GM23338 (cell line): ENCODE data around the gene MAP3K4. TPM values are rescaled to one million over a fixed set of nuclear protein-coding genes. Genes with fewer than 3 reads are reported as not detected.

ENCODE experiments used
- ATAC-seq: fragments of 200-7000 bp; cut with Tn5 transposase; 3 replicates; pipeline ENCODE4 v1.9.1; 2020
- DNase-seq: peaks from one replicate; pipeline ENCODE4 v3.0.0-alpha.2; 2015; ENCODE audit warnings: low spot score
- H2AFZ ChIP-seq: fragments of 200-600 bp; sonication (generic); 2 replicates; pipeline ENCODE4 v1.8.0; 2016; ENCODE audit warnings: antibody characterized with exemption, mild to moderate bottlenecking, moderate library complexity
- H3F3A ChIP-seq: fragments of 200-600 bp; sonication (generic); replicated peaks from 2 replicates; pipeline ENCODE4 v1.8.0; 2017; ENCODE audit warnings: antibody characterized with exemption, mixed run types, low read depth
- H3K27ac ChIP-seq: fragments of 200-600 bp; sonication (generic); 2 replicates; pipeline ENCODE4 v1.6.1; 2016; ENCODE audit warnings: low read depth
- H3K27me3 ChIP-seq: fragments of 200-600 bp; sonication (generic); 2 replicates; pipeline ENCODE4 v1.8.0; 2016; ENCODE audit warnings: mild to moderate bottlenecking, mixed run types, moderate library complexity; ENCODE audit not compliant: insufficient read depth
- H3K36me3 ChIP-seq: fragments of 200-600 bp; sonication (generic); 2 replicates; pipeline ENCODE4 v1.8.0; 2016; ENCODE audit warnings: mild to moderate bottlenecking; ENCODE audit not compliant: insufficient read depth
- H3K4me1 ChIP-seq: fragments of 200-600 bp; sonication (generic); 2 replicates; pipeline ENCODE4 v1.8.0; 2016; ENCODE audit warnings: mild to moderate bottlenecking, moderate library complexity; ENCODE audit not compliant: insufficient read depth
- H3K4me2 ChIP-seq: fragments of 200-600 bp; sonication (generic); 2 replicates; pipeline ENCODE4 v1.7.1; 2017; ENCODE audit warnings: mixed run types
- H3K4me3 ChIP-seq: fragments of 200-600 bp; sonication (generic); 2 replicates; pipeline ENCODE4 v1.6.1; 2016; ENCODE audit warnings: mixed run types
- H3K79me2 ChIP-seq: fragments of 200-600 bp; sonication (generic); replicated peaks from 2 replicates; pipeline ENCODE4 v1.8.0; 2017; ENCODE audit warnings: mild to moderate bottlenecking; ENCODE audit not compliant: insufficient read depth
- H3K9me2 ChIP-seq: fragments of 200-600 bp; sonication (generic); 2 replicates; pipeline ENCODE4 v1.8.0; 2017; ENCODE audit not compliant: insufficient read depth
- H4K20me1 ChIP-seq: fragments of 200-600 bp; sonication (generic); replicated peaks from 2 replicates; pipeline ENCODE4 v1.8.0; 2017; ENCODE audit warnings: mild to moderate bottlenecking; ENCODE audit not compliant: insufficient read depth
- H3K27ac Mint-ChIP-seq: 2 replicates; pipeline ENCODE4 v1.8.0; 2020; ENCODE audit warnings: inconsistent platforms, mild to moderate bottlenecking, moderate library complexity, mixed read lengths
- H3K27me3 Mint-ChIP-seq: 3 replicates; pipeline ENCODE4 v1.8.0; 2022; ENCODE audit warnings: low read depth, mild to moderate bottlenecking, moderate library complexity, mixed read lengths, inconsistent platforms; ENCODE audit not compliant: insufficient read depth, poor library complexity
- H3K36me3 Mint-ChIP-seq: 3 replicates; pipeline ENCODE4 v1.8.0; 2021; ENCODE audit warnings: low read depth, mild to moderate bottlenecking, inconsistent platforms, moderate library complexity, mixed read lengths
- H3K4me1 Mint-ChIP-seq: 3 replicates; pipeline ENCODE4 v1.8.0; 2020; ENCODE audit warnings: mild to moderate bottlenecking, inconsistent platforms, mixed read lengths
- H3K4me3 Mint-ChIP-seq: 3 replicates; pipeline ENCODE4 v1.8.0; 2021; ENCODE audit warnings: moderate library complexity, mild to moderate bottlenecking, inconsistent platforms, mixed read lengths
- H3K9me3 Mint-ChIP-seq: 3 replicates; pipeline ENCODE4 v1.8.0; 2020; ENCODE audit warnings: moderate library complexity, mild to moderate bottlenecking, inconsistent platforms, mixed read lengths
- CREB1 ChIP-seq: fragments of 250-450 bp; sonication (Bioruptor Pico); IDR thresholded peaks from 2 replicates; pipeline ENCODE4 v1.5.0; 2020; ENCODE audit warnings: low read depth, mild to moderate bottlenecking, moderate library complexity
- CTCF ChIP-seq, 2 experiments: fragments of 200-600 bp in 1 of 2; sonication (generic) in 1 of 2; conservative IDR thresholded peaks; 2 replicates each; pipeline versions ENCODE4 v1.5.1 to v1.6.1; 2016 to 2017; ENCODE audit warnings: antibody characterized with exemption in 2 of 2, low read depth in 2 of 2, mild to moderate bottlenecking in 2 of 2, moderate library complexity in 1 of 2
- ETS1 ChIP-seq: IDR thresholded peaks from 2 replicates; pipeline ENCODE4 v1.6.1; 2016; ENCODE audit warnings: antibody characterized with exemption
- EZH2 ChIP-seq: fragments of 200-600 bp; sonication (generic); IDR thresholded peaks from one replicate; pipeline ENCODE4 v1.8.0; 2017; ENCODE audit warnings: antibody characterized with exemption, mild to moderate bottlenecking, low read depth; ENCODE audit not compliant: unreplicated experiment
- EZH2phosphoT487 ChIP-seq: fragments of 200-600 bp; sonication (generic); IDR thresholded peaks from one replicate; pipeline ENCODE4 v1.8.1; 2018; ENCODE audit warnings: antibody characterized with exemption; ENCODE audit not compliant: unreplicated experiment
- JUNB ChIP-seq: IDR thresholded peaks from one replicate; pipeline ENCODE4 v1.6.1; 2016; ENCODE audit warnings: antibody characterized with exemption; ENCODE audit not compliant: unreplicated experiment
- NANOG ChIP-seq: IDR thresholded peaks from 2 replicates; pipeline ENCODE4 v1.6.1; 2016; ENCODE audit warnings: antibody characterized with exemption, borderline replicate concordance
- POLR2AphosphoS5 ChIP-seq: IDR thresholded peaks from 2 replicates; pipeline ENCODE4 v1.6.1; 2016; ENCODE audit warnings: antibody characterized with exemption, low read depth
- STAT1 ChIP-seq: IDR thresholded peaks from one replicate; pipeline ENCODE4 v1.6.1; 2016; ENCODE audit warnings: antibody characterized with exemption; ENCODE audit not compliant: unreplicated experiment
- ZNF114 ChIP-seq: fragments of 250-450 bp; sonication (Bioruptor Pico); IDR thresholded peaks from 2 replicates; pipeline ENCODE4 v1.5.0; 2020; ENCODE audit warnings: mild to moderate bottlenecking, moderate library complexity
- ZNF331 ChIP-seq: fragments of 250-450 bp; sonication (Bioruptor Pico); IDR thresholded peaks from 2 replicates; pipeline ENCODE4 v1.5.0; 2020; ENCODE audit warnings: low read depth, mild to moderate bottlenecking, moderate library complexity
- ZNF462 ChIP-seq: fragments of 250-450 bp; sonication (Bioruptor Pico); IDR thresholded peaks from 2 replicates; pipeline ENCODE4 v1.5.0; 2020; ENCODE audit warnings: mild to moderate bottlenecking, moderate library complexity
- polyA plus RNA-seq: library from polyadenylated mRNA; unstranded; fragments of >200 nt; fragmentation: Nextera tagmentation; extraction: Ambion mirVana; gene quantifications from 2 replicates; pipeline ENCODE4 v1.2.1, GENCODE V29; 2016
- total RNA-seq: library from RNA; depleted of rRNA; stranded (reverse); fragments of >200 nt; shearing (Covaris generic); gene quantifications from 2 replicates; pipeline ENCODE4 v1.2.3, GENCODE V29; 2014
- TF ChIP-seq, protein P1 (sequence below): IDR thresholded peaks from one replicate; pipeline ENCODE4 v1.6.1; 2018; ENCODE audit warnings: antibody characterized with exemption; ENCODE audit not compliant: unreplicated experiment

Gene MAP3K4
- total and polyA plus RNA-seq, 2 experiments from 2014 or later = 44.4 to 48.8 TPM

DNA sequence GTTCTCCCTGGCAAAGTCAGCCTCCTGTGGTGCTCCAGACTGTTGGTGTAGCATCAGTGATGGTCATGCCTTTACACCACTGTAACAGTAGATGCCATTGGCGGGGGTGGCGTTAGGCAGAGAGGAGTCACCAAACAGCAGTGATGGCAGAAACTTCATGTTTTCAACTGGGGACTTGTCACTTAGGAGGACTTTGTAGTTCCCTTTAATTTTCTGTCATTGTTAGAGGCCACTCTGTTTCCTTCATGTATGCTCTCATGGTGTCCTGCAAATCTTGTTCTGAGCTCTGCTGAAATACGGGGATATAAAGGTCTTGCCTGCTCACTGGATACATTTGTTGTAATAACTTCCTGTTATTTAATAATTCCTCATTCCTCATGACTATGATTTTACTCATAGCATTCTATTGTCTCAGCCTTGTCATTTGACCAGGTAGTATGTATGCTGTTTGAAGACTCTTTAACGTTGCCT, 4.6 kb downstream of the MAP3K4 start:
- Histone ChIP-seq H3K9me2 (no peaks in the 10 kb centered on the region), H4K20me1 (peaks cover 48% of the 10 kb centered on the region), H3K4me1 (peaks cover under 1% of the 10 kb centered on the region), H3K79me2 (peaks cover 87% of the 10 kb centered on the region), H3F3A (no peaks in the 10 kb centered on the region), H3K4me2 (no peak overlapping the region), H3K4me3 (no peak overlapping the region), H2AFZ (no peak overlapping the region), H3K27ac (no peak overlapping the region), H3K36me3 (no peaks in the 10 kb centered on the region), H3K27me3 (no peaks in the 10 kb centered on the region)
- Mint-ChIP-seq H3K27me3 (peaks cover 3% of the 10 kb centered on the region), H3K27ac (no peak overlapping the region), H3K9me3 (no peaks in the 10 kb centered on the region), H3K36me3 (peaks cover 8% of the 10 kb centered on the region), H3K4me3 (no peak overlapping the region), H3K4me1 (peaks cover 32% of the 10 kb centered on the region)
- DNase-seq = no peak
- no peak for TF ChIP-seq CTCF (conservative IDR thresholded peaks at IDR 0.05; ENCODE audit: low read depth in 2 of 2)
- TF ChIP-seq, protein P1, sequence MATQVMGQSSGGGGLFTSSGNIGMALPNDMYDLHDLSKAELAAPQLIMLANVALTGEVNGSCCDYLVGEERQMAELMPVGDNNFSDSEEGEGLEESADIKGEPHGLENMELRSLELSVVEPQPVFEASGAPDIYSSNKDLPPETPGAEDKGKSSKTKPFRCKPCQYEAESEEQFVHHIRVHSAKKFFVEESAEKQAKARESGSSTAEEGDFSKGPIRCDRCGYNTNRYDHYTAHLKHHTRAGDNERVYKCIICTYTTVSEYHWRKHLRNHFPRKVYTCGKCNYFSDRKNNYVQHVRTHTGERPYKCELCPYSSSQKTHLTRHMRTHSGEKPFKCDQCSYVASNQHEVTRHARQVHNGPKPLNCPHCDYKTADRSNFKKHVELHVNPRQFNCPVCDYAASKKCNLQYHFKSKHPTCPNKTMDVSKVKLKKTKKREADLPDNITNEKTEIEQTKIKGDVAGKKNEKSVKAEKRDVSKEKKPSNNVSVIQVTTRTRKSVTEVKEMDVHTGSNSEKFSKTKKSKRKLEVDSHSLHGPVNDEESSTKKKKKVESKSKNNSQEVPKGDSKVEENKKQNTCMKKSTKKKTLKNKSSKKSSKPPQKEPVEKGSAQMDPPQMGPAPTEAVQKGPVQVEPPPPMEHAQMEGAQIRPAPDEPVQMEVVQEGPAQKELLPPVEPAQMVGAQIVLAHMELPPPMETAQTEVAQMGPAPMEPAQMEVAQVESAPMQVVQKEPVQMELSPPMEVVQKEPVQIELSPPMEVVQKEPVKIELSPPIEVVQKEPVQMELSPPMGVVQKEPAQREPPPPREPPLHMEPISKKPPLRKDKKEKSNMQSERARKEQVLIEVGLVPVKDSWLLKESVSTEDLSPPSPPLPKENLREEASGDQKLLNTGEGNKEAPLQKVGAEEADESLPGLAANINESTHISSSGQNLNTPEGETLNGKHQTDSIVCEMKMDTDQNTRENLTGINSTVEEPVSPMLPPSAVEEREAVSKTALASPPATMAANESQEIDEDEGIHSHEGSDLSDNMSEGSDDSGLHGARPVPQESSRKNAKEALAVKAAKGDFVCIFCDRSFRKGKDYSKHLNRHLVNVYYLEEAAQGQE = no peak
- no peak for TF ChIP-seq ETS1
- no peak for TF ChIP-seq ZNF331 (CRISPR knock-in tag)
- TF ChIP-seq ZNF114 (CRISPR knock-in tag) = no peak
- TF ChIP-seq ZNF462 = no peak
- no peak for TF ChIP-seq POLR2AphosphoS5
- TF ChIP-seq JUNB = no peak
- no peak for TF ChIP-seq EZH2phosphoT487
- no peak for TF ChIP-seq NANOG
- no peak for TF ChIP-seq CREB1 (CRISPR knock-in tag)
- no peak for TF ChIP-seq EZH2
- no peak for TF ChIP-seq STAT1
- ATAC-seq = no peak
